HepG2 (cell line): Measurements from ENCODE around the gene ACSL5. TPM values are rescaled to one million over a fixed set of nuclear protein-coding genes. Genes with fewer than 3 reads are reported as not detected.
"Not testable (repeated sequence)": the region's sequence is repeated elsewhere in the genome, so short reads cannot be mapped to it uniquely, and the experiment has no call there.

Experiments used
- ATAC-seq: fragments of 200-7000 bp; cut with Tn5 transposase; 3 replicates; pipeline ENCODE4 v1.9.1; 2020; ENCODE audit warnings: mild to moderate bottlenecking, moderate library complexity
- BruUV-seq: library from RNA; stranded (reverse); fragments of 400-500 nt; replicated peaks from 2 replicates; lab custom pipeline; 2021; lab: Mats Ljungman, UMichigan
- CTCF ChIA-PET: fragments of 300-600 bp; formaldehyde crosslinking; extraction: SDS; loops from one replicate; lab custom pipeline; 2021; ENCODE audit warnings: low total read pairs, inconsistent platforms, low intra/inter-chr PET ratio; lab: Yijun Ruan, JAX
- POLR2A ChIA-PET: fragments of 350-600 bp; sonication (Branson Sonifier 250); formaldehyde crosslinking; loops from one replicate; lab custom pipeline; 2020; ENCODE audit warnings: antibody characterized with exemption, inconsistent platforms; lab: Yijun Ruan, JAX
- DNase-seq: peaks from one replicate; pipeline ENCODE4 v3.0.0-alpha.2; 2015; ENCODE audit warnings: low spot score
- FAIRE-seq: peaks from 3 replicates; lab custom pipeline; 2011; peaks lifted over from hg19 to GRCh38; lab: Jason Lieb, UNC
- H2AFZ ChIP-seq: one replicate; pipeline ENCODE4 v1.6.1; 2011; ENCODE audit warnings: low read length, inconsistent platforms
- H3K27ac ChIP-seq: fragments of 300-600 bp; 3 replicates; pipeline ENCODE4 v1.8.0; 2011; ENCODE audit warnings: mixed run types, mild to moderate bottlenecking, mixed read lengths, low read length, inconsistent platforms; ENCODE audit not compliant: insufficient read depth; ENCODE audit errors: extremely low read length
- H3K27me3 ChIP-seq, 2 experiments: fragments of 200-600 bp in 1 of 2; 2 replicates in 1 of 2; 3 replicates in 1 of 2; pipeline versions ENCODE4 v1.6.0 to v1.8.0; 2011; ENCODE audit warnings: low read length in 2 of 2, mild to moderate bottlenecking in 2 of 2, moderate library complexity in 2 of 2, inconsistent platforms in 1 of 2; ENCODE audit not compliant: insufficient read depth in 2 of 2, control insufficient read depth in 1 of 2
- H3K36me3 ChIP-seq, 2 experiments: fragments of 200-600 bp in 1 of 2; replicated peaks in 1 of 2; 2 replicates in 1 of 2; 3 replicates in 1 of 2; pipeline versions ENCODE4 v1.5.1 to v1.8.0; 2011; ENCODE audit warnings: low read length in 2 of 2, inconsistent platforms in 1 of 2; ENCODE audit not compliant: insufficient read depth in 2 of 2, control insufficient read depth in 1 of 2
- H3K4me1 ChIP-seq: 2 replicates; pipeline ENCODE4 v1.5.1; 2012; ENCODE audit warnings: low read length, inconsistent platforms; ENCODE audit not compliant: insufficient read depth
- H3K4me2 ChIP-seq: 2 replicates; pipeline ENCODE4 v1.6.0; 2011; ENCODE audit warnings: low read depth, low read length, inconsistent platforms
- H3K4me3 ChIP-seq, 3 experiments: fragments of 200-600 bp in 1 of 3; sonication (generic), shearing (Covaris generic) in 1 of 3; replicated peaks in 1 of 3; 2 replicates each; pipeline ENCODE4 v1.5.1; 2011 to 2016; ENCODE audit warnings: low read length in 3 of 3, inconsistent platforms in 2 of 3, low read depth in 2 of 3, mild to moderate bottlenecking in 2 of 3, control low read depth in 1 of 3, mixed read lengths in 1 of 3; ENCODE audit not compliant: insufficient read depth in 1 of 3
- H3K79me2 ChIP-seq: one replicate; pipeline ENCODE4 v1.6.1; 2011; ENCODE audit warnings: low read length, inconsistent platforms; ENCODE audit not compliant: insufficient read depth
- H3K9ac ChIP-seq: 2 replicates; pipeline ENCODE4 v1.6.0; 2011; ENCODE audit warnings: mild to moderate bottlenecking, low read depth, low read length, inconsistent platforms; ENCODE audit not compliant: insufficient read depth
- H3K9me3 ChIP-seq: 2 replicates; pipeline ENCODE4 v1.5.1; 2012; ENCODE audit warnings: mild to moderate bottlenecking, low read length
- H4K20me1 ChIP-seq: 2 replicates; pipeline ENCODE4 v1.6.0; 2011; ENCODE audit warnings: inconsistent platforms, mild to moderate bottlenecking, low read length, moderate library complexity; ENCODE audit not compliant: insufficient read depth
- FOXO1 ChIP-seq: sonication (generic); formaldehyde crosslinking; IDR thresholded peaks from 2 replicates; pipeline ENCODE4 v1.4.0; 2020; ENCODE audit warnings: missing genetic modification reagents
- GFI1 ChIP-seq: sonication (generic); formaldehyde crosslinking; IDR thresholded peaks from 2 replicates; pipeline ENCODE4 v1.5.0; 2020; ENCODE audit warnings: missing genetic modification reagents, mild to moderate bottlenecking, borderline replicate concordance
- KLF13 ChIP-seq: sonication (generic); formaldehyde crosslinking; IDR thresholded peaks from 2 replicates; pipeline ENCODE4 v1.4.0; 2020; ENCODE audit warnings: mild to moderate bottlenecking, missing genetic modification reagents
- MED1 ChIP-seq: sonication (generic); formaldehyde crosslinking; IDR thresholded peaks from 2 replicates; pipeline ENCODE4 v1.4.0; 2020; ENCODE audit warnings: missing genetic modification reagents
- MEF2D ChIP-seq: sonication (generic); formaldehyde crosslinking; IDR thresholded peaks from 2 replicates; pipeline ENCODE4 v1.5.1; 2020; ENCODE audit warnings: mild to moderate bottlenecking, missing genetic modification reagents
- MLLT10 ChIP-seq: sonication (generic); formaldehyde crosslinking; IDR thresholded peaks from 2 replicates; pipeline ENCODE4 v1.4.0; 2020; ENCODE audit warnings: missing genetic modification reagents
- NR2C2 ChIP-seq: sonication (generic); formaldehyde crosslinking; IDR thresholded peaks from 2 replicates; pipeline ENCODE4 v1.4.0; 2020; ENCODE audit warnings: missing genetic modification reagents, mild to moderate bottlenecking, moderate library complexity, borderline replicate concordance
- NR2F2 ChIP-seq: IDR thresholded peaks from 2 replicates; pipeline ENCODE4 v1.6.1; 2012; ENCODE audit warnings: low read depth, inconsistent platforms, borderline replicate concordance
- SIN3A ChIP-seq: IDR thresholded peaks from 2 replicates; pipeline ENCODE4 v1.6.1; 2011; ENCODE audit warnings: low read depth, mild to moderate bottlenecking, control low read depth, low read length, borderline replicate concordance
- SMARCC2 ChIP-seq: fragments of 450-650 bp; IDR thresholded peaks from 2 replicates; pipeline ENCODE4 v1.6.1; 2017; ENCODE audit warnings: antibody characterized with exemption, mild to moderate bottlenecking
- TEAD3 ChIP-seq: optimal IDR thresholded peaks from 2 replicates; pipeline ENCODE3; 2016; ENCODE audit warnings: borderline replicate concordance
- ZBTB20 ChIP-seq: sonication (generic); formaldehyde crosslinking; IDR thresholded peaks from 2 replicates; pipeline ENCODE4 v1.8.1; 2023; ENCODE audit warnings: missing genetic modification reagents, low read depth, mild to moderate bottlenecking, borderline replicate concordance
- ZBTB21 ChIP-seq: sonication (generic); formaldehyde crosslinking; IDR thresholded peaks from 2 replicates; pipeline ENCODE4 v1.4.0; 2020; ENCODE audit warnings: missing genetic modification reagents
- ZNF563 ChIP-seq: sonication (generic); formaldehyde crosslinking; IDR thresholded peaks from 2 replicates; pipeline ENCODE4 v1.8.0; 2022; ENCODE audit warnings: mild to moderate bottlenecking, moderate library complexity, missing genetic modification reagents
- ZNF605 ChIP-seq: sonication (generic); formaldehyde crosslinking; IDR thresholded peaks from 2 replicates; pipeline ENCODE4 v1.8.0; 2022; ENCODE audit warnings: mild to moderate bottlenecking, missing genetic modification reagents
- WGBS: methylation state at CpG from one replicate; pipeline ENCODE4 v1.1.6; 2017; ENCODE audit warnings: low lambda C conversion rate; 5-methylcytosine and 5-hydroxymethylcytosine counted together
- in situ Hi-C: cut with HindIII; loops from 2 replicates; pipeline ENCODE4 v1.10.0; 2017; ENCODE audit warnings: low pct_unique_long_range_greater_than_20kb; ENCODE audit not compliant: extremely low pct_ligation_motif_present
- intact Hi-C: fragments of 100-400 bp; cut with micrococcal nuclease; formaldehyde crosslinking; loops from one replicate; pipeline ENCODE4 v1.10.0; 2022; ENCODE audit not compliant: unreplicated experiment
- polyA plus RNA-seq, 8 experiments: library from polyadenylated mRNA; depleted of rRNA in 3 of 8; stranded (reverse) in 7 of 8; unstranded in 1 of 8; fragments of >200 nt; fragmentation: Illumina TruSeq in 4 of 8; extraction: Trizol in 4 of 8; gene quantifications; 2 replicates each; pipeline versions ENCODE4 v1.2.1 to v1.2.3, GENCODE V29; 2011 to 2016; ENCODE audit warnings: low read depth in 4 of 8, missing spikeins in 1 of 8, mixed read lengths in 1 of 8; ENCODE audit not compliant: insufficient read depth in 1 of 8
- total RNA-seq, 5 experiments: library from RNA; depleted of rRNA; stranded (reverse); fragments of >200 nt; fragmentation: Illumina TruSeq; extraction: Trizol; gene quantifications; 2 replicates each; pipeline ENCODE4 v1.2.3, GENCODE V29; 2016; ENCODE audit warnings: low read depth in 1 of 5
- TF ChIP-seq, protein P1 (sequence below): IDR thresholded peaks from 2 replicates; pipeline ENCODE4 v1.6.1; 2018; ENCODE audit warnings: missing genetic modification reagents, mild to moderate bottlenecking, missing compliant biosample characterization

ACSL5 gene
- total and polyA plus RNA-seq, 2 of the 13 experiments (the other 11 are each of a cell fraction or from before 2014, with no cell fraction given): 56.4 to 82.5 TPM

DNA sequence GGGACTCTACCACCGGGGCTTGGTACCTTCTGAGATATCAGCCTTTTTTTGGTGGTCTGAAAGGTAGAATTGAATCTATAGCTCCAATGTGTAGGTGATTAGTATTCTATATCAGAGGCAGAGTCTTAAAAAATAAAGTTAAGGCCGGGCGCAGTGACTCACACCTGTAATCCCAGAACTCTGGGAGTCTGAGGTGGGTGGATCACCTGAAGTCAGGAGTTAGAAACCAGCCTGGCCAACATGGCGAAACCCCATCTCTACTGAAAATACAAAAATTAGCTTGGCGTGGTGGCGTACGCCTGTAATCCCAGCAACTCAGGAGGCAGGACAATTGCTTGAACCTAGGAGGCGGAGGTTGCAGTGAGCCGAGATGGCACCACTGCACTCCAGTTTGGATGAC is 3.2 kb downstream of the ACSL5 start:
- ATAC-seq, H4K20me1 ChIP-seq, DNase-seq, BruUV-seq, H3K36me3 ChIP-seq, in situ Hi-C loops, CTCF ChIA-PET, H2AFZ ChIP-seq, FAIRE-seq, H3K9me3 ChIP-seq, H3K27me3 ChIP-seq, intact Hi-C loops: not testable (repeated sequence)
- Histone ChIP-seq H3K9ac (peak overlapping the region; percentile 76; the same call in 1 of the 2 replicates), H3K4me1 (peaks cover 96% of the 10 kb centered on the region), H3K27ac (peak overlapping the region; percentile 80), H3K4me3 (peak overlapping the region; percentile 69 to 72 (median 72); a peak in 4 of 6 replicates), H3K79me2 (peaks cover 58% of the 10 kb centered on the region), H3K4me2 (peak overlapping the region; percentile 86)
- 0 out of 2 replicates have a peak, but pooled peaks have one; percentile 19 for TF ChIP-seq ZNF605
- POLR2A ChIA-PET: interaction anchor here (2.4 to 3.9 kb wide), 2 partner anchors 17 to 75 kb away, joined by 6 to 47 read pairs; no protein-coding TSS in a partner anchor
- 93% methylated on average over 9 of the region's 9 CpGs for WGBS

GRCh38 chr10:112379635-112380296 is 5.8 kb downstream of the ACSL5 start:
- Histone ChIP-seq H3K9me3 (no peaks in the 10 kb centered on the region), H3K27me3 (no peaks in the 10 kb centered on the region; a peak in 1 of 5 replicates), H2AFZ (no peak overlapping the region), H3K36me3 (peaks cover 0 to 2% of the 10 kb centered on the region in 2 experiments; a peak in 3 of 5 replicates), H3K79me2 (peaks cover 69% of the 10 kb centered on the region), H3K4me2 (peak overlapping the region; percentile 54), H3K4me1 (peaks cover 96% of the 10 kb centered on the region), H3K4me3 (no peak overlapping the region; a peak in 1 of 6 replicates), H4K20me1 (no peaks in the 10 kb centered on the region), H3K9ac (no peak overlapping the region; the same call in 1 of the 2 replicates), H3K27ac (peak overlapping the region; percentile 55)
- BruUV-seq: no TSS peak
- DNase-seq: peak; percentile 85
- ChIA-PET CTCF (no interaction called here), POLR2A (interaction anchor here (0.7 to 7.6 kb wide), 9 partner anchors 9 to 92 kb away, joined by 3 to 72 read pairs (median 3); no protein-coding TSS in a partner anchor)
- no peak for FAIRE-seq
- 21% methylated on average over 8 of the region's 8 CpGs for WGBS
- in situ Hi-C loops (no loop called here), intact Hi-C loops (no loop called here)
- ATAC-seq: peak; percentile 59
- TF ChIP-seq MEF2D (CRISPR knock-in tag) (peak; percentile 27; the same call in 1 of the 2 replicates), ZBTB20 (CRISPR knock-in tag) (no peak), ZBTB21 (CRISPR knock-in tag) (peak; percentile 20; the same call in 1 of the 2 replicates), MLLT10 (CRISPR knock-in tag) (no peak), NR2C2 (CRISPR knock-in tag) (peak; percentile 73), NR2F2 (peak; percentile 73; the same call in 1 of the 2 replicates), SMARCC2 (0 out of 2 replicates have a peak, but pooled peaks have one; percentile 65), TEAD3 (peak; percentile 29), GFI1 (CRISPR knock-in tag) (no peak), MED1 (CRISPR knock-in tag) (peak; percentile 67), ZNF563 (CRISPR knock-in tag) (no peak), FOXO1 (CRISPR knock-in tag) (peak; percentile 53; the same call in 1 of the 2 replicates), SIN3A (no peak), KLF13 (CRISPR knock-in tag) (no peak)
- TF ChIP-seq, protein P1, sequence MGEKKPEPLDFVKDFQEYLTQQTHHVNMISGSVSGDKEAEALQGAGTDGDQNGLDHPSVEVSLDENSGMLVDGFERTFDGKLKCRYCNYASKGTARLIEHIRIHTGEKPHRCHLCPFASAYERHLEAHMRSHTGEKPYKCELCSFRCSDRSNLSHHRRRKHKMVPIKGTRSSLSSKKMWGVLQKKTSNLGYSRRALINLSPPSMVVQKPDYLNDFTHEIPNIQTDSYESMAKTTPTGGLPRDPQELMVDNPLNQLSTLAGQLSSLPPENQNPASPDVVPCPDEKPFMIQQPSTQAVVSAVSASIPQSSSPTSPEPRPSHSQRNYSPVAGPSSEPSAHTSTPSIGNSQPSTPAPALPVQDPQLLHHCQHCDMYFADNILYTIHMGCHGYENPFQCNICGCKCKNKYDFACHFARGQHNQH: 0 out of 2 replicates have a peak, but pooled peaks have one; percentile 61
